GOT3 (cell line): Measurements from ENCODE around the gene HBA1.
"Not testable (repeated sequence)": the region's sequence is repeated elsewhere in the genome, so short reads cannot be mapped to it uniquely, and the experiment has no call there.

Source experiments
- DNase-seq: peaks from one replicate; lab custom pipeline; 2025; ENCODE audit warnings: mixed read lengths; lab: John Stamatoyannopoulos, UW

The HBA1 gene

GRCh38 chr16:159136-159849, 17.2 kb upstream of the HBA1 start:
- no peak for DNase-seq

- DNase-seq: not testable (repeated sequence)
Observed at GRCh38 chr16:160242-160641, 16.2 kb upstream of the HBA1 start.

- no peak for DNase-seq
Observed at GRCh38 chr16:160691-161190, 15.7 kb upstream of the HBA1 start.

- no peak for DNase-seq
Observed at GRCh38 chr16:162271-162991, 14.0 kb upstream of the HBA1 start.

- DNase-seq: not testable (repeated sequence)
Observed at GRCh38 chr16:163139-163538, 13.3 kb upstream of the HBA1 start.

- DNase-seq: not testable (repeated sequence)
Observed at GRCh38 chr16:163696-164095, 12.8 kb upstream of the HBA1 start.

GRCh38 chr16:164134-164823, 12.2 kb upstream of the HBA1 start:
- DNase-seq: not testable (repeated sequence)

- no peak for DNase-seq
Observed at GRCh38 chr16:164827-165538, 11.5 kb upstream of the HBA1 start.

- no peak for DNase-seq
Observed at GRCh38 chr16:165539-166374, 10.7 kb upstream of the HBA1 start, which contains the start of gene HBM. HBM (plus strand) TSS chr16:165978; CDS start chr16:165998, 20 bp downstream.

GRCh38 chr16:166375-167121, 9.9 kb upstream of the HBA1 start:
- DNase-seq: no peak

- no peak for DNase-seq
Observed at GRCh38 chr16:167122-167690, 9.3 kb upstream of the HBA1 start.

GRCh38 chr16:168424-168823, 8.1 kb upstream of the HBA1 start:
- DNase-seq: no peak

- DNase-seq: no peak
Observed at GRCh38 chr16:169014-169413, 7.5 kb upstream of the HBA1 start.

- DNase-seq: not testable (repeated sequence)
Observed at GRCh38 chr16:170088-170507, 6.4 kb upstream of the HBA1 start.

GRCh38 chr16:170788-171187, 5.7 kb upstream of the HBA1 start:
- no peak for DNase-seq

- not testable (repeated sequence) for DNase-seq
Observed at GRCh38 chr16:172374-172941, 4.0 kb upstream of the HBA1 start, which contains the start of gene HBA2. HBA2 (plus strand) TSS chr16:172876; CDS start chr16:172913, 37 bp downstream.

- not testable (repeated sequence) for DNase-seq
Observed at GRCh38 chr16:173211-173854, 3.1 kb upstream of the HBA1 start.

GRCh38 chr16:173928-174769, 2.3 kb upstream of the HBA1 start:
- DNase-seq: not testable (repeated sequence)
